GM18519 (cell line): Measurements from ENCODE around the gene MROH7.

Experiments
- ATAC-seq: cut with Tn5 transposase; IDR thresholded peaks from one replicate; pipeline ENCODE4 v1.9.1; 2021; ENCODE audit warnings: mild to moderate bottlenecking, moderate library complexity; ENCODE audit not compliant: unreplicated experiment, low FRiP score

The MROH7 gene

GRCh38 chr1:54716299-54717047 lies 74.9 kb downstream of the MROH7 start:
- no peak for ATAC-seq

GRCh38 chr1:54721719-54722118 lies 80.1 kb downstream of the MROH7 start:
- ATAC-seq: no peak

GRCh38 chr1:54723985-54724384 lies 82.4 kb downstream of the MROH7 start:
- ATAC-seq: no peak

GRCh38 chr1:54724771-54725170 lies 83.2 kb downstream of the MROH7 start:
- no peak for ATAC-seq

GRCh38 chr1:54728027-54728426 lies 86.4 kb downstream of the MROH7 start:
- no peak for ATAC-seq

- ATAC-seq: no peak
Observed at GRCh38 chr1:54736685-54737084, 95.1 kb downstream of the MROH7 start.

GRCh38 chr1:54738244-54738643 lies 96.7 kb downstream of the MROH7 start:
- ATAC-seq: no peak

- no peak for ATAC-seq
Observed at GRCh38 chr1:54741531-54741930, 99.9 kb downstream of the MROH7 start.

- no peak for ATAC-seq
Observed at GRCh38 chr1:54742282-54742681, 100.7 kb downstream of the MROH7 start.

GRCh38 chr1:54743416-54744226 lies 102.0 kb downstream of the MROH7 start:
- ATAC-seq: no peak

GRCh38 chr1:54744696-54745095 lies 103.1 kb downstream of the MROH7 start:
- ATAC-seq: no peak

- no peak for ATAC-seq
Observed at GRCh38 chr1:54745274-54745673, 103.7 kb downstream of the MROH7 start.

GRCh38 chr1:54745864-54746263 lies 104.3 kb downstream of the MROH7 start:
- ATAC-seq: no peak

GRCh38 chr1:54748094-54748835 lies 106.7 kb downstream of the MROH7 start:
- no peak for ATAC-seq

- no peak for ATAC-seq
Observed at GRCh38 chr1:54750596-54750995, 109.0 kb downstream of the MROH7 start.

- ATAC-seq: no peak
Observed at GRCh38 chr1:54751426-54751825, 109.8 kb downstream of the MROH7 start.

GRCh38 chr1:54754045-54754444 lies 112.5 kb downstream of the MROH7 start:
- ATAC-seq: no peak

- no peak for ATAC-seq
Observed at GRCh38 chr1:54754486-54755285, 113.1 kb downstream of the MROH7 start.

GRCh38 chr1:54757833-54758232 lies 116.2 kb downstream of the MROH7 start:
- ATAC-seq: no peak

GRCh38 chr1:54758678-54759348 lies 117.2 kb downstream of the MROH7 start:
- no peak for ATAC-seq
